GM15510 (cell line): Measurements from ENCODE around the gene EIF4H.

ENCODE experiments used
- POLR2A ChIP-seq: IDR thresholded peaks from 3 replicates; pipeline ENCODE4 v1.6.1; 2011; ENCODE audit warnings: borderline replicate concordance; ENCODE audit not compliant: insufficient read length; ENCODE audit errors: extremely low read depth

EIF4H gene

DNA sequence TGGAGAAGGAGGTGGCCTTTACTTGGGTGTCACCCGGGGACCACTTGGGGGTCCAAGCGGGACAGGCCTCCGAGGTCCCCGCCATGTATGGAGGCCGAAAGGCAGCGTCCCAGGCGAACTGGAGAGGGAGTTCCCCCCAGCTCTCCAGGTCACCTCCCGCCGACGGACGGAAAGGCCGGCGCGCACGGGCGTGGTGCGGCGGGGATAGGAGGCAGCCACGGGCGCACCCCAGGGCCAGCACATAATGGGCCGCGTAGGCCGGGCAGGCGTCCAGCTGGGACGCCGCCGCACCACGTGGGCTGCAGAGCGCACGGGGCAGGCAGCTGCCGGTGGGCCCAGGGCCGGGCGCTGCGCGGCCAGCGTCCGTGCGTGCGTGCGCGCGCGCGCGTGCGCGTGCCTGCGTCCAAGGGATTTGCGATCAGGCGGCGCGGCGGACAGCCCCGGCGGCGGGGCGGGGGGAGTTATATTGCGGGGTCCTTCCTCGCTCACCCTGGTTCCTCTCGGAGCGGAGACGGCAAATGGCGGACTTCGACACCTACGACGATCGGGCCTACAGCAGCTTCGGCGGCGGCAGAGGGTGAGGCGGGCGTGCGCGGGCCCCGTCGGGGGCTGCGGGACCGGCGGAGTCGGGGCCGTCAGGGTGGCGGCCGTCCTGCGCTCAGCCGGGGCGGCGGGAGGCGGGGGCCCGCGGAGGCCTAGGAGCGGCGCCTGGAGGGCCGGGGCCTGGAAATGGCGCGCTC, at the start of gene EIF4H:
Gene EIF4H (plus strand): TSS at position 491 of the 740 bp plus-strand sequence. CDS start 28 bp downstream, at position 519.
- TF ChIP-seq POLR2A, result peak; percentile 95

DNA sequence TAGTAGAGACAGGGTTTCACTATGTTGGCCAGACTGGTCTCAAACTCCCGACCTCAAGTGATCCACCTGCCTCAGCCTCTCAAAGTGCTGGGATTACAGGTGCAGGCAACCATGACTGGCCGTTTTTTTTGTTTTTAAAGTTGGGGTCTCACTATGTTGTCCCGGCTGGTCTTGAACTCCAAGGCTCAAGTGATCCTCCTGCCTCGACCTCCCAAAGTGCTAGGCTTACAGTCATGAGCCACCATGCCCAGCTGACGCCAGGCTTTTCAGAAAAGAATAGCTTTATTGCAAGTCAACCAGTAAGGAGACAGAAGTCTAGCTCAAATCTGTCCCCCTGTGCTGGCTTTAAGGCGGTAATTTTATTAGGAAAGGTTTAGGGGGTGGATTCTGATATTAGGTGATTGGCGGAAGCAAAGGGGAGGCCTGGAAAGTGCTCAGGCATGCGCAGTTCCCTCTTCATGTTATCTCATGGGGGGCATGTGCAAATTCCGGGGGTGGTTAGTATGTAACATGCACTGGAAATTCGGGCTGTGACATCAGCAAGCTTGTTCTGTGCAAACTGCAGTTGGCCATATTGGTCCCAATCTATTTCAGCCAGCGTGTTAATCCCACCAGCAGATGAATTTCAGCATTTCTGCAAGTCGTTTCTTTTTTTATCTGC, 47.8 kb upstream of the EIF4H start:
- TF ChIP-seq POLR2A, result no peak

DNA sequence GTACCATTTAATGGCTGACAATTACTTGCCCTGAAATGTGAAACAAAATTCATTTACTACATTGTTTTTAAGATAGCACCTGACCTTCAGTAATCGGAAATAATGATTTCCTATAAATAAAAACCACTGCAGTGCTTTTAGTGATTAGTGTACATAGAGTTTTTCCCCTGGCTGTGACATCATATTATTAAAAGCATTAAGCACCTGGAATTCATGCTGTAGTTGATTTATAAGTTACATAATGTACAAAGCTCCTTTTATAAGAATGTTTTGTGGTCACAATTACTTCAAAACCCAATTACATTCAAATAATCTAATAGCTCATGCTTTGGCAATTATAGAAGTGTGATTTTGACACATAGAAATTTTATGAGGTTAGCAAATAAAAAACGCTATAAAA, 44.3 kb upstream of the EIF4H start:
- no peak for TF ChIP-seq POLR2A

DNA sequence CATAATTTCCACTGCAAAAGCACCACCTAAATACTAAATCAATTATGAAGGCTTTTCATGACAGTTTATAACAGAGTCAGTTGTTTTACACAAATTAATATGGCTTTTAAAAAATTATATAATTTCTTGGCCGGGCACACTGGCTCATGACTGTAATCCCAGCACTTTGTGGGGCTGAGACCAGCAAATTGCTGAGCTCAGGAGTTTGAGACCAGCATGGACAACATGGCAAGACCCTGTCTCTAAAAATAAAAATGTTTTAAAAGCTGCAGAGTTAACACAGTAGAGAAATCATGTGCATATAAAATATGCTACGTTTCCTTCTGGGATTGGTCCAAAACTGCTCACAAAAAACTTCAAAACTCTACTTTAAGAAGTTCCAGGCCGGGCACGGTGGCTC, 43.6 kb upstream of the EIF4H start:
- no peak for TF ChIP-seq POLR2A

DNA sequence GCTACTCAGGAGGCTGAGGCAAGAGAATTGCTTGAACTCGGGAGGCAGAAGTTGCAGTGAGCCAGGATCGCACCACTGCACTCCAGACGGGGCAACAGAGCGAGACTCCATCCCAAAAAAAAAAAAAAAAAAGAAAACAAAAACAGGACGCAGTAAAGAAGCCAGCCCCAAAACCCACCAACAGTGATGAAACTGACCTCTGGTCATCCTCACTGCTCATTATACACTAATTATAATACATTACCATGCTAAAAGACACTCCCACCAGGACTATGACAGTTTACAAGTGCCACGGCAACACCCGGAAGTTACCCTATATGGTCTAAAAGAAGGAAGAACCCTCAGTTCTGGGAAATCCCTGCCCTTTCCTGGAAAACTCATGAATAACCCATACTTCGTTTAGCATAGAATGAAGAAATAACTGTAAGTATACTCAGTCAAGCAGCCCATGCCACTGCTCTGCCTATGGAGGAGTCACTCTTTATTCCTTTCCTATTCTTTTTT, 40.0 kb upstream of the EIF4H start:
- TF ChIP-seq POLR2A, result no peak

DNA sequence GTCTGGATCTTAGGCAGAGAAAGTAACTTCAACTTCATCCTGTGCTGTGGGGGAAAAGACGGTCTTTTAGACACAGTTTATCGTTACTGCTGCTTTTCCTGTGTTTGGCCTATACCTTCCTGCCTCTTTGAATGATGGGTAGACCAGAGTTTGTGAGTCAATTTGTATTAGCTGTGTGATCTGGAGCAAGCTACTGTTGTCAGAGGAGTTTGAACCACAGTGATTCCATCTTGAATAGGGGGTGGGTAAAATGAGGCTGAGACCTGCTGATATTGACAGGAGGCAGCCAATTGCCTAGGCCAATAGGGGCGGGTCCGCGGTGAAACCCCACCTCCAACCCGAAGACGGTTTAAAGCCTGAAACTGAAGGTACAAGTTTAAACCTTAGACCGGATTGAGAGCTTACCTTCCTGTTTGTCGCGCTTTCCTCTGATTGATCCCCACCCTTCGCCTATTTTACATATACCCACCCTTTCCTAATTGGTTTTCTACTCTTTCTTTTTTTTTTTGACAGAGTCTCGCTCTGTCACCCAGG, 35.8 kb upstream of the EIF4H start:
- TF ChIP-seq POLR2A, result no peak

DNA sequence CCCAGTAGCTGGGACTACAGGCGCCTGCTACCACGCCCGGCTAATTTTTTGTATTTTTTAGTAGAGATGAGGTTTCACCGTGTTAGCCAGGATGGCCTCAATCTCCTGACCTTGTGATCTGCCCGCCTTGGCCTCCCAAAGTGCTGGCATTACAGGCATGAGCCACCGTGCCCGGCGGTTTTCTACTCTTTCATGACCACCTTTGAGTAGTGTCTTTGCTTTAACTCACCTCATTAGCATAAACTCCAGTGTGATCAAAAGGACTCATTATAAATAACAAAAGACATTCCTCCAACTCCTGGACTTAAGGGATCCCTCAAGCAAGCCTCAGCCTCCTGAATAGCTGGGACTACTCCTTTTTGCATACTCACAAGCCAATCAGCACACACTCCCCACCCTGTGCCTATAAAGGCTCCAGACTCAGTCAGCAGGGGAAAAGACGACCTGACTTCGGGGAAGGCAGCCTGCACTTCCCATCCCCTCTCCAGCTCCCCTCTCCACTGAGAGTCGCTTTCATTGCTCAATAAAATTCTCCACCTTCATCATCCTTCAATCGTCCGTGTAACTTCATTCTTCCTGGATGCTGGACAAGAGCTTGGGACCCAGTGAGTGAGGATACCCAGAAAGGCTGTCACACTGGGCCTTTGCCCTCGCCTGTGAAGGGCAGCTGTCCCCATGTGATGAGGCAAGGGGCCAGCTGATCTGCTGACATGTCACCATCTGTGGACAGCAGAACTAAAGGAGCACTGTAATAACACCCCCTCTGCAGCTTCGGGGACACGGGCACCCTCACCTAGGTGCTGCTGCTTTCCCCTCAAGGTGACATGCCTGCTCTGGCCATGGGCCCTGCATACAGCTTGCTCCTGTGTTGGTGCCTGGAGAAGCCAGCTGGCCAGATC, 35.0 kb upstream of the EIF4H start:
- no peak for TF ChIP-seq POLR2A

DNA sequence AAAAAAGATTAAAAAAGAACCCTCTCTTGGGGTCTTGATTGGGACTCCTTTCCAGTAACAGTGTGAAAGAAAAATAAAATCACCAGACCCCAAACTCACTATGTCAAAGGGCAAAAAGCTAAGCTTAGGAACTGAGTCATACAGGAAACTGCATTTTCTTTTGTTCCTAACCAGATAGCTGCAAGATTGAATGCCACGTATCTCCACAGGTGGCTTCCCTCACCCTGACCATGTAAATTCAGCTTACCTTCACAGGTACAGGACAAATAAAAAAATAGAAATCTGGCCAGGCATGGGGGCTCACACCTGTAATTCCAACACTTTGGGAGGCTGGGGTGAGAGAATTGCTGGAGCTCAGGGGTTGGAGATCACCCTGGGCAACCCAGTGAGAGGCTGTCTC, 32.5 kb upstream of the EIF4H start:
- TF ChIP-seq POLR2A, result no peak

DNA sequence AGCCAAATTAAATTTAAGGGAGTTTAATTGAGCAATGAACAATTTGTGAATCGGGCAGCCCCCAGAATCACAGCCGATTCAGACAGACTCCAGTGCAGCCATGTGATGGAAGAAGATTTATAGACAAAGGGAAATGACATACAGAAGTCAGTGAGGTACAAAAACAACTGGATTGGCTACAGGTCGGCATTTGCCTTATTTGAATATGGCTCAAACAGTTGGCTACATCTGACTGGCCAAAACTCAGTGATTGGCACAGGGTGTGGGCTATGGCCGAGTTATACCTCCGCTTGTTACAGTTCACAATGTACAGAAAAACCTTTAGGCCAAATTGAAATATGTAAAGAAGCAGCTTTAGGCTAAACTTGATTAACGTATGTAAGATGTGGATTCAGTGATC, 30.8 kb upstream of the EIF4H start:
- TF ChIP-seq POLR2A, result no peak

DNA sequence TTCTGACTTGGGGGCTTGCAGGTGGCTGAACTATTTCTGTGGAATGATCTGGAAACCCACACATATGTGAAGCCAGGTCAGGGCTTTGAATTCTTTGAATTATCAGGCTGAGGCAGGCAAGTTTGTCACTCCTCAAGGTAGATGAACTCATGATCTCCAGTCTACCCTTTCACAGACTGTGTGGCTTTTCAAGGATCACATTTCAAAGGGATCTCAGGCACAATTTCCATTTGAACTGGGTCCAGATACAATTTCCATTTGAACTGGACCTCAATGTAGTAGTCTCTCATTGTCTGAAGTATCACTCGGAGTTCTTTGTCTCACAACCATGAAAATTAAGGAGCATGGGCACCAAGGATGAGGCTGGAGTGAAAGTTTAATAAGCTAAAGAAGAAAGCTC, 25.7 kb upstream of the EIF4H start:
- no peak for TF ChIP-seq POLR2A

DNA sequence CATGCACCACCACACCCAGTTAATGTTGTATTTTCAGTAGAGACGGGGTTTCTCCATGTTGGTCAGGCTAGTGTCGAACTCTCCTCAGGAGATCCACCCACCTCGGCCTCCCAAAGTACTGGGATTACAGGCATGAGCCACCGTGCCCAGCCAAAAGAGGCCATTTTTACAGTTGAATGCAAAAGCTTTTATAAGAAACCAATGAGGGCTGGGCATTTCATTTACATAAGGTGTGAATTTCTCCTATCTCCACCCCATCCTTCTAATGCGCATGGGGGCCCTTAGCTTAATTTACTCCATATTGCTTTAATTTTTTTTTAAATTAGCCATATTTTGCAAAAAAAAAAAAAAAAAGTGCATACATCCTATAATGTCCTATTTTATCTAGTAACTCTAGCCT, 25.1 kb upstream of the EIF4H start:
- TF ChIP-seq POLR2A, result no peak

DNA sequence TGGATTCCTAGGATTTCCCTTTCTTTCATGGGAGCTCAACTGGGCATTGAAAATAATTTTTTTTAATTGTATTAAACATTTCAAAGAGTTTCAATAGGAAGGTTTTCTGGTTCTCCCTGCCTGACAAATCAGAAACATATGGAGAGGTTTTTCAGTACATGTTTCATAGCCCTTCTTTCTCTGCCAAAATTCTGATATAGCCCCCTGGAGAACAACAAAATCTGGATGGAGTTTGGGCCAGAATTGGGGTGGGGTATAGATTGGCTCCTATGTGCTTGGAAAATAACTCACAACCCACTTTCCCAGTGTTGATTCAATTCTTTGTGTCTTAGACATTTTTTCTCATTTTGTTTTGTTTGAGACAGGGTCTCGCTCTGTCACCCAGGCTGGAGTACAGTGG, 24.6 kb upstream of the EIF4H start:
- TF ChIP-seq POLR2A, result no peak

DNA sequence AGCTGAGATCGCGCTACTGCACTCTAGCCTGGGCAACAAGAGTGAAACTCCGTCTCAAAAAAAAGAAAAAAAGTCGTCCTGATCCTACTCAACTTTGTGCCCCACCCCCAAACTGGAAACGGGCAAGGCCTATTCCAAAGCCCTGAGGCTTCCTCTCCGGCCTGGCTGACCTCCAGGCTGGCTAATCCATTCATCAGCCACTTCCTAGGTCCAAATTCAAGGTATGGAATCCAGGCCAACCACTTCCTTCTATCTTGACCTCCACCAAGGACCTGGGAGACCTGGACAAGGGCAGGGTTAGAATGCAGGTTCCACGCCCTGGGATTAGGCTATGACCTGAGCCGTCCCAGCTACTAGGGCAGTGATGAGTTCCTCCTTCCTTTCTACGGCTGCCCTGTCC, 20.4 kb upstream of the EIF4H start:
- TF ChIP-seq POLR2A, result no peak

DNA sequence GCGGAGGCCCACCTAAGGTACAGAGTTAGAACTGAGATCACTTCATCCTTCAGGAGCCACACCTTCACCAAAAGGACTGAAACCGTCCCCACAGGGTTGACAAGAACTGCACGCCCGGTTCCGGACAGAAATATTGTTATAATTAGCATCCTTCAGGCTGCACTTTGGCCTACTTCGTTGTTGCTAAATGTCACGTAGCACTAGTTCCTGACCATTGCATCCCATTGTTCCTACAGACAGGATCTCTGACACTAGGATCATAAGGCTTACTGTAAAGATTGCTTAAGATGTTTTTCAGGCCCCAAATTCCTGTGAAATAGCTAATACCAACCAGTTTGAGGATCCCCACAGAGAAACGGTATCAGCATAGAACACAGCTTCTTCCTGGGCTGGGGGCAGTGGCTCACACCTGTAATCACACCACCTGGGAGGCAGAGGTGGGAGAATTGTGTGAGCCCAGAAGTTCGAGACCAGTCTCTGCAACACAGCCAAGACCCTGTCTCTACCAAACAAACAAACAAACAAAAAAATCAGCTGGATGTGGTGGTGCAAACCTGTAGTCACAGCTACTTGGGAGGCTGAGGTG, 18.3 kb upstream of the EIF4H start:
- TF ChIP-seq POLR2A, result no peak
